Ovary (tissue), 9 donors: ENCODE results near the gene NID1. TPM values are rescaled to one million over a fixed set of nuclear protein-coding genes. Genes with fewer than 3 reads are reported as not detected.
"Not testable (repeated sequence)": the region's sequence is repeated elsewhere in the genome, so short reads cannot be mapped to it uniquely, and the experiment has no call there.

ENCODE experiments used
- DNase-seq, 5 donors: peaks; one replicate each; pipeline ENCODE4 v3.0.0-alpha.2; 2019 to 2020
- H3K27ac ChIP-seq, 2 donors: fragments of 200-600 bp; one replicate each; pipeline versions ENCODE4 v1.5.1 to v1.8.0; 2019 to 2022
- H3K27me3 ChIP-seq: fragments of 200-600 bp; one replicate; pipeline ENCODE4 v1.8.0; 2022
- H3K36me3 ChIP-seq: fragments of 200-600 bp; sonication (generic); one replicate; pipeline ENCODE4 v1.5.1; 2019
- H3K4me1 ChIP-seq: one replicate; pipeline ENCODE4 v1.8.1; 2013; ENCODE audit warnings: mild to moderate bottlenecking, moderate library complexity; ENCODE audit not compliant: insufficient read depth
- H3K4me3 ChIP-seq: fragments of 200-600 bp; sonication (generic); one replicate; pipeline ENCODE4 v1.5.1; 2017
- H3K9me3 ChIP-seq, 2 donors: fragments of 200-600 bp in 1 of 2; sonication (generic) in 1 of 2; one replicate each; pipeline versions ENCODE4 v1.5.1 to v1.8.1; 2013 to 2019; ENCODE audit warnings: mild to moderate bottlenecking in 1 of 2, moderate library complexity in 1 of 2
- CTCF ChIP-seq, 3 donors: fragments of 450-650 bp in 2 of 3; fragments of 200-600 bp in 1 of 3; IDR thresholded peaks; one replicate each; pipeline versions ENCODE4 v1.5.1 to v1.8.0; 2016 to 2022; ENCODE audit warnings: antibody characterized with exemption in 3 of 3, mild to moderate bottlenecking in 1 of 3
- EP300 ChIP-seq: sonication (generic); formaldehyde crosslinking; IDR thresholded peaks from one replicate; pipeline ENCODE4 v1.6.1; 2017; ENCODE audit warnings: antibody characterized with exemption
- POLR2A ChIP-seq: fragments of 450-650 bp; IDR thresholded peaks from one replicate; pipeline ENCODE4 v1.6.1; 2017; ENCODE audit warnings: antibody characterized with exemption, mild to moderate bottlenecking, moderate library complexity
- WGBS, 3 donors: extraction: QIAGEN DNeasy Blood & Tissue Kit in 1 of 3; methylation state at CpG; one replicate each; pipeline versions ENCODE4 v1.1.5 to v1.1.7; 2013 to 2017; 5-methylcytosine and 5-hydroxymethylcytosine counted together
- intact Hi-C, 4 donors: fragments of 100-400 bp; cut with DNase I; formaldehyde crosslinking; loops; one replicate each; pipeline versions ENCODE4 v1.11.0 to v1.15.1; 2022 to 2023
- polyA plus RNA-seq, 2 donors: library from polyadenylated mRNA; stranded (reverse); fragments of 200-250 nt in 1 of 2; fragments of 350-450 nt in 1 of 2; fragmentation: Illumina TruSeq in 1 of 2; extraction: RNeasy Lipid Tissue Mini Kit (QIAGEN cat#74804) in 1 of 2; gene quantifications; one replicate each; pipeline ENCODE4 v1.2.3, GENCODE V29; 2013 to 2014
- total RNA-seq, 7 donors: library from RNA; depleted of rRNA in 2 of 7; stranded (reverse); fragments of >200 nt in 2 of 7; fragmentation: NEBNext Ultra II Directional in 3 of 7; extraction: Animal tissue kit (Norgen Biotek cat#: 25700) in 3 of 7; gene quantifications; one replicate each; pipeline versions ENCODE4 v1.1.0 to v1.2.4, GENCODE V29; 2016 to 2023
- donor health status: DM: no; HTN: no; CAD: no; lungs with moderate emphysema.
- donor health status: DM: no; HTN: no; CAD: no.
- donor health status: Bipolar disorder and iron deficiency.
- donor health status: DM: yes; HTN: yes; CAD: no.
- donor health status: DM: no; HTN: no; CAD: no.
- donor health status: DM: yes; HTN: yes; CAD: no.

The NID1 gene
- total and polyA plus RNA-seq, 9 donors = 59.2 to 147 (median 76.4) TPM

- Histone ChIP-seq H3K9me3 (no peaks in the 10 kb centered on the region), H3K4me1 (peaks cover 5% of the 10 kb centered on the region), H3K27me3 (no peaks in the 10 kb centered on the region), H3K27ac (no peak overlapping the region), H3K36me3 (no peaks in the 10 kb centered on the region), H3K4me3 (no peak overlapping the region)
- 26 to 31% (median 29%) methylated on average over 2 of the region's 2 CpGs for WGBS, 3 donors
- intact Hi-C loops = no loop called here
- no peak for DNase-seq
- TF ChIP-seq POLR2A (no peak), CTCF (IDR thresholded peaks at IDR 0.05) (no peak), EP300 (no peak)
Measured at GRCh38 chr1:236009857-236010256, 55.0 kb downstream of the NID1 start.

- Histone ChIP-seq H3K27me3 (no peaks in the 10 kb centered on the region), H3K4me3 (no peak overlapping the region), H3K9me3 (no peaks in the 10 kb centered on the region), H3K36me3 (no peaks in the 10 kb centered on the region), H3K27ac (no peak overlapping the region), H3K4me1 (peaks cover 4% of the 10 kb centered on the region)
- intact Hi-C loops = no loop called here
- WGBS, 3 donors = 18 to 26% (median 24%) methylated on average over 5 of the region's 5 CpGs
- no peak for DNase-seq
- TF ChIP-seq EP300 (no peak), CTCF (IDR thresholded peaks at IDR 0.05) (no peak), POLR2A (no peak)
Measured at GRCh38 chr1:236009191-236009590, 55.7 kb downstream of the NID1 start.

GRCh38 chr1:236007781-236008180, 57.1 kb downstream of the NID1 start:
- H3K27me3 ChIP-seq = no peaks in the 10 kb centered on the region
- no peaks in the 10 kb centered on the region for H3K36me3 ChIP-seq
- no peak overlapping the region for H3K27ac ChIP-seq
- H3K4me3 ChIP-seq = no peak overlapping the region
- 96 to 99% (median 98%) methylated on average over 3 of the region's 3 CpGs for WGBS, 3 donors
- H3K4me1 ChIP-seq = peaks cover 4% of the 10 kb centered on the region
- TF ChIP-seq CTCF (IDR thresholded peaks at IDR 0.05) = no peak
- no peak for TF ChIP-seq EP300
- no peak for TF ChIP-seq POLR2A
- DNase-seq = no peak
- no peaks in the 10 kb centered on the region for H3K9me3 ChIP-seq
- intact Hi-C loops = no loop called here

GRCh38 chr1:236003058-236003457, 61.8 kb downstream of the NID1 start:
- H3K4me3 ChIP-seq, H3K27me3 ChIP-seq, H3K36me3 ChIP-seq, DNase-seq, H3K9me3 ChIP-seq, intact Hi-C loops, H3K4me1 ChIP-seq, H3K27ac ChIP-seq: not testable (repeated sequence)
- 69 to 85% (median 82%) methylated on average over 9 of the region's 9 CpGs for WGBS, 3 donors

- Histone ChIP-seq H3K4me3 (no peak overlapping the region), H3K36me3 (no peaks in the 10 kb centered on the region), H3K27ac (no peak overlapping the region), H3K9me3 (no peaks in the 10 kb centered on the region), H3K27me3 (no peaks in the 10 kb centered on the region), H3K4me1 (peaks cover 1% of the 10 kb centered on the region)
- intact Hi-C loops = no loop called here
- TF ChIP-seq POLR2A (no peak), CTCF (IDR thresholded peaks at IDR 0.05) (no peak), EP300 (no peak)
- WGBS, 3 donors = 87 to 94% (median 94%) methylated on average over 11 of the region's 11 CpGs
- no peak for DNase-seq
Measured at GRCh38 chr1:236002572-236002971, 62.3 kb downstream of the NID1 start.
